Kidney (tissue), 14 donors: Measurements from ENCODE around the gene YKT6. TPM values are rescaled to one million over a fixed set of nuclear protein-coding genes. Genes with fewer than 3 reads are reported as not detected.

ENCODE experiments used
- DNase-seq, 5 donors: peaks; one replicate each; pipeline ENCODE4 v3.0.0-alpha.2; 2013 to 2020
- FAIRE-seq: peaks from 2 replicates; lab custom pipeline; 2012; peaks lifted over from hg19 to GRCh38; lab: Jason Lieb, UNC
- H3K27ac ChIP-seq, 2 donors: one replicate each; pipeline ENCODE4 v1.7.0; 2013; ENCODE audit warnings: low read depth in 2 of 2, low read length in 2 of 2, inconsistent platforms in 1 of 2
- H3K27me3 ChIP-seq: one replicate; pipeline ENCODE4 v1.7.1; 2013; ENCODE audit warnings: low read length, inconsistent platforms; ENCODE audit not compliant: control insufficient read depth, insufficient read depth
- H3K36me3 ChIP-seq, 3 donors: one replicate each; pipeline versions ENCODE4 v1.7.0 to v1.7.1; 2013; ENCODE audit warnings: low read length in 3 of 3, control low read depth in 1 of 3, inconsistent platforms in 1 of 3; ENCODE audit not compliant: insufficient read depth in 3 of 3, control insufficient read depth in 2 of 3
- H3K4me1 ChIP-seq, 3 donors: one replicate each; pipeline versions ENCODE4 v1.7.0 to v1.7.1; 2013; ENCODE audit warnings: low read length in 3 of 3, inconsistent platforms in 1 of 3, low read depth in 1 of 3; ENCODE audit not compliant: control insufficient read depth in 2 of 3, insufficient read depth in 2 of 3
- H3K4me3 ChIP-seq, 3 donors: one replicate each; pipeline versions ENCODE4 v1.7.0 to v1.8.1; 2013; ENCODE audit warnings: low read length in 3 of 3, control low read depth in 1 of 3, inconsistent platforms in 1 of 3
- H3K9ac ChIP-seq, 3 donors: one replicate each; pipeline versions ENCODE4 v1.7.0 to v1.7.1; 2013; ENCODE audit warnings: low read length in 3 of 3, control low read depth in 1 of 3, inconsistent platforms in 1 of 3
- H3K9me3 ChIP-seq, 3 donors: one replicate each; pipeline versions ENCODE4 v1.7.0 to v1.7.1; 2013; ENCODE audit warnings: low read length in 3 of 3, control low read depth in 1 of 3, inconsistent platforms in 1 of 3; ENCODE audit not compliant: control insufficient read depth in 2 of 3, insufficient read depth in 1 of 3
- intact Hi-C: fragments of 100-400 bp; cut with DNase I; formaldehyde crosslinking; loops from one replicate; pipeline ENCODE4 v1.11.1; 2022
- polyA plus RNA-seq: library from polyadenylated mRNA; stranded (reverse); fragments of 350-450 nt; fragmentation: Illumina TruSeq; extraction: RNeasy Lipid Tissue Mini Kit (QIAGEN cat#74804); gene quantifications from one replicate; pipeline ENCODE4 v1.2.3, GENCODE V29; 2014; ENCODE audit warnings: low read depth, low replicate concordance; ENCODE audit not compliant: insufficient read depth
- total RNA-seq: library from RNA; stranded (reverse); fragmentation: NEBNext Ultra II Directional; extraction: Animal tissue kit (Norgen Biotek cat#: 25700); gene quantifications from one replicate; pipeline ENCODE4 v1.2.1, GENCODE V29; 2021
- TF ChIP-seq, protein P1 (sequence below): IDR thresholded peaks from 3 replicates; pipeline ENCODE4 v1.5.1; 2012; ENCODE audit warnings: mild to moderate bottlenecking, moderate library complexity, borderline replicate concordance; ENCODE audit not compliant: insufficient read depth; ENCODE audit errors: extremely low read depth
- donor health status: control.
- donor health status: control.
- donor health status: control.
- donor health status: control.
- donor health status: control.
- donor health status: DM: yes; HTN: yes; CAD: no.
- donor health status: Normal renal cell carcinoma (clear cell type).

Gene YKT6
- total and polyA plus RNA-seq, 2 donors from 2014 or later = 53.2 to 60.2 TPM

DNA sequence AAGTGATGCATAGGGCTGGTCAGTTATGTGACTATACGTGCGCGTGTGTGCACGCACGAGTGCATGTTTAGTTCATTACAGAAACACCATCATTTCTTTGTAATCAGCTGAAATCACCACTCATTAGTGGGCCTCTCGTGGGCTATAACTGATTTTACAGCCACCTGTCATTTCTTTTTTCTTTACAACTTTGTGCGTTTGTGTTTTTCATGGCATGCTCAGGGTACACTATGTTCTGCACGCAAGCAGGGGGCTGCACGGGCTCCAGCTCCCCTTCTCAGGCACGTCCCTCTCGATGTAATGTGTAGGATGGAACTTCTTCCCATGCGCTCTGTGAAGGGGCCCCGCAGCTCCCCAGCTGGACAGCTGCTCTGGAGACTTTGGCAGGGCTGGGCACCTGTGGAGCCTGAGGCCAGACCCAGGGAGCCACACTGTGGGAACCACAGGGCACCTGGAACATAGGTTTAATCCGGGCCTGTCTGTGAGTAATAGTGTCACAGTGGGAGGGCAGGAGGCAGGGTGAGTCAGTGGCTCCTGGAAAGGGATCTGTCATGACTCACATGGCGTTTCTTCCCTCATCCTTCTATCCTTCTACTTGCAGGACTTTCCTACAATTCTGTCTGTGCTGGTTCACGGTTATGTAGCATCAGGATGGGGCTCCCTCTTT is 16.4 kb upstream of the YKT6 start:
- intact Hi-C loops = no loop called here
- DNase-seq (no peak), FAIRE-seq (no peak)
- TF ChIP-seq, protein P1, sequence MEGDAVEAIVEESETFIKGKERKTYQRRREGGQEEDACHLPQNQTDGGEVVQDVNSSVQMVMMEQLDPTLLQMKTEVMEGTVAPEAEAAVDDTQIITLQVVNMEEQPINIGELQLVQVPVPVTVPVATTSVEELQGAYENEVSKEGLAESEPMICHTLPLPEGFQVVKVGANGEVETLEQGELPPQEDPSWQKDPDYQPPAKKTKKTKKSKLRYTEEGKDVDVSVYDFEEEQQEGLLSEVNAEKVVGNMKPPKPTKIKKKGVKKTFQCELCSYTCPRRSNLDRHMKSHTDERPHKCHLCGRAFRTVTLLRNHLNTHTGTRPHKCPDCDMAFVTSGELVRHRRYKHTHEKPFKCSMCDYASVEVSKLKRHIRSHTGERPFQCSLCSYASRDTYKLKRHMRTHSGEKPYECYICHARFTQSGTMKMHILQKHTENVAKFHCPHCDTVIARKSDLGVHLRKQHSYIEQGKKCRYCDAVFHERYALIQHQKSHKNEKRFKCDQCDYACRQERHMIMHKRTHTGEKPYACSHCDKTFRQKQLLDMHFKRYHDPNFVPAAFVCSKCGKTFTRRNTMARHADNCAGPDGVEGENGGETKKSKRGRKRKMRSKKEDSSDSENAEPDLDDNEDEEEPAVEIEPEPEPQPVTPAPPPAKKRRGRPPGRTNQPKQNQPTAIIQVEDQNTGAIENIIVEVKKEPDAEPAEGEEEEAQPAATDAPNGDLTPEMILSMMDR = no peak
- H3K9ac ChIP-seq = no peak overlapping the region
- peaks cover 0 to 14% (median 0%) of the 10 kb centered on the region in 3 donors for H3K9me3 ChIP-seq
- no peak overlapping the region for H3K4me3 ChIP-seq
- no peaks in the 10 kb centered on the region for H3K36me3 ChIP-seq
- no peak overlapping the region for H3K27ac ChIP-seq
- no peaks in the 10 kb centered on the region for H3K27me3 ChIP-seq
- H3K4me1 ChIP-seq = no peaks in the 10 kb centered on the region

DNA sequence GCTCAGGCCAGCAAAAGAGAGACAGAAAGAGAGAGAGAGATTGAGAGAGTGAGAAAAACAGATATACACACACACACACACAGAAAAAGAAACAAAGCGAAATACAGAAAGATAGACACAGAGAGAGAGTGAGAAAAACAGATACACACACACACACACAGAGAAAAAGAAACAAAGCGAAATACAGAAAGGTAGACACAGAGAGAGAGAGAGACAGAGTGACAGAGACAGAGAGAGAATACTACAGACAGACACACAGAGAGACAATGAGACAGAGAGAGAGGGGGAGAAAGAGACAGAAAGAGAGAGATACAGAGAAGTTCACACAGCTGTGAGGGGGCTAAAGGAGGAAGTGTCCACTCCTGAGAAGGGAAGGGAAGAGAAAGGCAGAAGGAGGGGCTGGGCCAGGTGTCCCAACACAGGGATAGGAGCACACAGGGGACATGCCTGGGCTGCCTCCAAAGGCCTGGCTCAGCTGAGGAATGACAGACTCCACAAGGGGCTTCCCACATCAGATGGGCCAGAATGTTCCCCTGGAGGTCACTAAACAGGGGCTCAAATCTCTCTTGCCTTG is 15.8 kb upstream of the YKT6 start:
- no peaks in the 10 kb centered on the region for H3K4me1 ChIP-seq
- H3K27me3 ChIP-seq = no peaks in the 10 kb centered on the region
- H3K9me3 ChIP-seq = peaks cover 0 to 14% (median 0%) of the 10 kb centered on the region in 3 donors
- H3K27ac ChIP-seq = no peak overlapping the region
- no peak overlapping the region for H3K4me3 ChIP-seq
- TF ChIP-seq, protein P1 = no peak
- no peaks in the 10 kb centered on the region for H3K36me3 ChIP-seq
- DNase-seq (no peak), FAIRE-seq (no peak)
- intact Hi-C loops = no loop called here
- no peak overlapping the region for H3K9ac ChIP-seq

GRCh38 chr7:44185729-44186128 is 15.0 kb upstream of the YKT6 start:
- Histone ChIP-seq H3K9ac (no peak overlapping the region), H3K4me3 (no peak overlapping the region), H3K27ac (no peak overlapping the region), H3K4me1 (no peaks in the 10 kb centered on the region), H3K27me3 (no peaks in the 10 kb centered on the region), H3K36me3 (no peaks in the 10 kb centered on the region), H3K9me3 (peaks cover 0 to 14% (median 0%) of the 10 kb centered on the region in 3 donors)
- DNase-seq (no peak), FAIRE-seq (no peak)
- intact Hi-C loops = no loop called here
- TF ChIP-seq, protein P1 = no peak
